CD4-positive, alpha-beta T cell treated with Interleukin-2 at 100 ng/mL for 4 hours (primary cell): ENCODE measurements around the gene MYBBP1A.

ENCODE experiments used
- DNase-seq: peaks from one replicate; pipeline ENCODE4 v3.0.0-alpha.2; 2020; ENCODE audit warnings: low spot score

The MYBBP1A gene

GRCh38 chr17:4536742-4537411, 18.3 kb downstream of the MYBBP1A start:
- no peak for DNase-seq

DNA sequence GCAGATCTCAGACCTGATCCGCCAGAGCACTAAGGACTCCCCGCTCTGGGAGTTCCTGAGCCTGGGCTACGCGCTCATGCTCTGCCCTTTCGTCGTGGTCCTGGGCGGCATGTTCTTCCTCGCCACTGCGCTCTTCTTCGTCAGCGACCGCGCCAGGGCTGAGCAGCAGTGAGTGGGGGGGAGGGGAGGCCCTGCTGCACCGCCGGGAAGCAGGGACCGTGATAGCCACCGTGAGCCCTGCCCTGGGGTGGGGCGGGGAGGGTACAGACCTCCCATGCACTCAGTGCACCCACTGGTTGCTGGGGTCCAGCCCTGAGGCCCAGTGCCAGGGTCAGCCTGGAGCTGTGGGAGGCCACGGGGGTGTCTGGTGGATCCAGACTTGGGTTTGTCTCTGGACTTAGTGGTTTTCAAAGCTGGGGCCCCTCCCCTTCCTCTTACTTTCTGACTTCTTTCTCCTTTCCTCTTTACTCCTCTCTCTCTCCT, 18.9 kb downstream of the MYBBP1A start:
- no peak for DNase-seq

- DNase-seq, result no peak
Measured at GRCh38 chr17:4535667-4536258, 19.4 kb downstream of the MYBBP1A start.

DNA sequence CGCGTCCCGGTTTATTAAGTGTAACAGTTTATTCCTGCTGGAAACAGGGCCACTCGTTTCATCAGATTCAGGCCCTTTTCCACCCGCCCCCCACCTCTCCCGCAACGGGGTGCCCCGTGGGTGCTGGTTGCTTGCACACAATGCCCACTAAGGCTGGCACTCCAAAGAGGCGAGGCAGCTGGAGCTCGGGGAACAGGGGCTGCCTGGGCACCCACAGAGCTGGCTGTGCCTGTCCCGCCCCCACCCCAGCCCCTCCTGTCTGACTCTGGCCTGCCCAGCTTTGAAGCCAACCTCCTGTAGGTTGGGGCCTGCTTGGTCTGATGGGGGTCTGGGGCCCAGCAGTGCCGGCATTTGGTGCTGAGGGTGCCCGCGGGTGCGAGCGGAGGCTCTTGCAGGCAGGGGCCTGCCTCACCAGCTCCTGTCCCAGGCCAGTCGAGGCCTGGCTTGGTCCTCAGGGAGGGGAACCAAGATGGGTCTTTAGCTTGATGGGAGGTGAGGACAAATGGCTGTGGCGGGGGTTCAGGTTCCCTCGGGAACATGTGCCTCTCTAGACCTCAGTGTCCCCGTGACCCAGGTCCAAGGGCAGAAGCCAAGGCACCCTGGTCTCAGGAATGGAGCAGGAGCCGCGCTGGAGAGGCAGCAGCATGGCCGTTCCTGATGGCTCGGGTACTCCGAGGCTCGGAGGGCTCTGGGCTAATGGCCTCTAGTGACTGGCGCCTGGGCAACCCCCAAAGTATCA, 20.1 kb downstream of the MYBBP1A start:
- no peak for DNase-seq

DNA sequence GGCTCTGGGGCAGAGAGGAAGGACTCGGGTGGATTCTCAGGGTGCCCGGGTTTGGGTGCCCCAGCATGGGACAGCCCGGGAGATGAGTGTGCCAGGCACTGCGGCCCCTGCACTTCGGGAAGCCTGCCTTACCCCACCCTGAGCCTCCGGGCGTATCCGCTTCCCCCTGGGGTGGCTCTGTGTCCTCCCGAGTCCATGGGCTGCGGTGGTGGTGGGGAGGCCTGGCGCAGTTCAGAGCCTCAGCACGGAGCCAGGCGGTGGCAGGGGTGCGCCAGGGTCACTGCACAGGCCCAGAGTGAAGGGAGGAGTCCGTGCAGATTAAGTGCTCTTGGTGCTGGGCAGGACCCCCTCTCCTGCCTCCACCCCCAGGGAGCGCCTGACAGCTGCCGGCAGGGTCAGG, 20.7 kb downstream of the MYBBP1A start:
- no peak for DNase-seq

DNA sequence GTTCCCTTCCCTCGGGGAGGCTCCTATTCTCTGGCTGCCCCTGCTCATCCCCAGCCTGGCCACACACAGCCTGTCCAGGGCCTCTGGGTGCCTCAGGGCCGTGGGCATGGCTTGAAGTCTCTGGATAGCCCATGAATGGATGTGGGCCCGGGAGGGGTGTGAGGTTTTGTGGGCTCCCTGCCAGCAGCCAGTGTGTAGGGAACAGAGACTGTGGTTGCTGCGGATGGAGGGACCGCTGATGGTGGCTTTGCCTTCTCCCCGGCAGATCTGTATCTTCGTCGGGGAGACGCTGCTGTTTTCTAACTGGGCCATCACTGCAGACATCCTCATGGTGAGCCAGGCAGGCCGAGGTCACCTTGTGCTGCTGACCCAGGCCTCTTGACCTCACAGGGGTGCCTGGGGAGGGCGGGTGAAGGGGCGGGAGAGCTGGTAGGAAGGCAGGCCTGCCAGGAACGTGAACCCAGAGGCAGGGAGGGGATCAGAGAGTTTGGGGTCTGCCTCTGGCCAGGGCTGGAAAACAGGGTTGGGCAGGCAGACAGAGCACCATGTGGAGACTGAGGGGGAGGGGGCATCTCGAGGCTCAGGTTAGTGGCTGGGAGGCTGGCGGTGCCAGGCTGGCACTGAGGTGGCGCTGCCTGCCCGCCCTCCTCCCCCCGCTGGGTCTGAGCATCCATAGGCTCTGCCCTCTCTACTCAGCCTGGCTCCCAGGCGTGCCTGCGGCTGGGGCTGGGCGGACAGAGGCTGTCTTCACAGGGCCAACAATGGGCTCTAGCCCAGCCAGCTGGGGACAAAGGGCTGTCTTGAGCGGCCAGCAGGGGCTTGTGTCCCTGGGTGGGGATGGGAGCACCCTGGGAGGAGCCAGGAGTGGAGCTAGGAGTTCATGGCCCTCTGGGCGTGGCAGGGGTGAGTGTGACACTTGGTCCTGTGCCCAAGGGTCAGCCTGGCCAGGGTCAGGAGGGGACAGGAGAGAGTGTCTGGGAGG, 21.4 kb downstream of the MYBBP1A start:
- DNase-seq, result no peak

DNA sequence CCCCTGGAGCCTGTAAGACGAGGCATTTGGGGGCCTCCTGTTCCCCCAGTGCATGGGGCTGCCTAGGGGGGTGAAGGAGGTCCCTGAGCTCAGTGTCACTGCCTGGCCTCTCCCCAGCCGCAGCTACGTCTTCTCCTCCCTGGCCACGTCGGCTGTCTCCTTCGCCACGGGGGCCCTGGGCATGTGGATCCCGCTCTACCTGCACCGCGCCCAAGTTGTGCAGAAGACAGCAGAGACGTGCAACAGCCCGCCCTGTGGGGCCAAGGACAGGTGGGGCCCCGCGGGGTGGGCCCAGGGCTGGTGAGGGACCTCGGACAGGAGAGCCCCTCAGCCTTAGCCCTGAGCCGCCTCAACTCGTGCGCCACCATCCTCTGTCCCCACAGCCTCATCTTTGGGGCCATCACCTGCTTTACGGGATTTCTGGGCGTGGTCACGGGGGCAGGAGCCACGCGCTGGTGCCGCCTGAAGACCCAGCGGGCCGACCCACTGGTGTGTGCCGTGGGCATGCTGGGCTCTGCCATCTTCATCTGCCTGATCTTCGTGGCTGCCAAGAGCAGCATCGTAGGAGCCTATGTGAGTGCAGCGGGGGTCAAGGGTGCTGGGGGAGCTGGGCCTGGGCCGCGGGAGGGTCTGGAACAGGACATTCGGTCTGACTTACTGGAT, 22.2 kb downstream of the MYBBP1A start:
- DNase-seq, result no peak

GRCh38 chr17:4531988-4532736, 23.0 kb downstream of the MYBBP1A start:
- no peak for DNase-seq

DNA sequence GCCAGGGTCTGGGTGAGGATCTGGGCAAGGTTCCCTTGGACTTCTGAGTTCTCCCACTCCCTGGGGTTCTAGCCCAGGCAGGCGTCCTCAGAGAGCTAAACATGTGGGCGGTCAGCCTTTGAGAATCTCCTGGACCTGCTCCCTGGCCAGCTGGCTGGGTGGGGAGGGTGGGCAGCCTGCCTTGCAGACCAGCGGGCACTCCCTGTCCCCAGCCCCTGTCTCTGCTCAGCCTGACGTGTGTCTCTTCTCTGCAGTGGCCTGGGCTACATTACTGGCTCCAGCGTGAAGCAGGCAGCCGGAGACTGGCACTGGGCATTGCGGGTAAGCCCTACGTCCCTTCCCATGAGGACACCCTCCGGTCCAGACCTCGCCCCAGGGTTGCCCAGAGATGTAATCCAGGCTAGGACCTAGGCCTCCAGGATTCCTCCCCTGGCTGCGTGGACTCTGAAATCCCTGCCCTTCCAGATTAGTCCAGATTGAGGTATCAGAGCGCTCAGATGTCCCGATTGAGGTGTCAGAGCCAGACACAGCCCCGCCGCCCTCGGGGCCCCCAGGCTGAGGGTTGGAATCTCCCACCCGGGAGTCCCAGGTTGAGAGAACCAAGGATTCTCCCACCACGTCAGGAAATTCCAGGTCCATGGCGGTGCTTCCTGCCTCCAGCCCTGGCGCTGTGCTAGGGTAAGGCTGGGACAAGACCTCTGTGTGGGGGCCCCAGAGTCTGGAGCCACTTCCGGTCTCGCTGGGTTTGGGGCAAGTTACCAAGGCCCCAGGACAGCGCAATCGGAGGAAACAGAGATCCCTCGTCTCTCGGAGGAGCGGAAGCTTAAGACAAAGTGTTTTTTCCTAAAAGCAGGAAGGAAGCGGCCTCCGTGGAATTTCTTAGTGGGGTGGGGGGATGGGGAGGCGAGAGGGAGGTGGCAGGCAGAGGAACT, 24.1 kb downstream of the MYBBP1A start:
- no peak for DNase-seq

DNA sequence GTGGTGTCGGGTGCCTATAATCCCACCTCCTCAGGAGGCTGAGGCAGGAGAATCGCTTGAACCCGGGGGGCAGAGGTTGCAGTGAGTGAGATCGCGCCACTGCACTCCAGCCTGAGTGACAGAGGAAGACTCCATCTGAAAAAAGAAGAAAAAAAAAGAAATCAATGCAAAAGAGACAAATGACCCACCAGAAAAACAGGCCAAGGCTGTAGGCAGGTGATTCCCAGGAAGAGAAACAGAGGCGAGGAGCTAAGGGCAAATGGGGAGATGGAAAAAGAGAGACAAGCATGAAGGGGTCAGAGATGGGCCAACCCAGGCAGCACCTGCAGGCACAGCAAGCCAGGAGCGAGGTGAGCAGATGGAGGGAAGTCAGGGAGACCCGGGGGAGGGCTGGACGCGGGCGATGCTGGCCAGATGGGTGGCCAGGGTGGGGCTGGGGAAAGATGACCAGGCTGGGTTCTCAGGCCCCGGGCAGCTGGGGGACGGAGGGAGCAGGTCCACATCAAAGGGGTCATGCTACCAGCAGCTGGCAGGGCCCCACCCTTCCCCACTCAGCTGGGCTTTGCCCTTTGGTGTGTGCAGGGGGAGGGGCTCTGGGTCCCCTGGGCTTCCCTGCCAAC, 25.5 kb downstream of the MYBBP1A start:
- no peak for DNase-seq

DNA sequence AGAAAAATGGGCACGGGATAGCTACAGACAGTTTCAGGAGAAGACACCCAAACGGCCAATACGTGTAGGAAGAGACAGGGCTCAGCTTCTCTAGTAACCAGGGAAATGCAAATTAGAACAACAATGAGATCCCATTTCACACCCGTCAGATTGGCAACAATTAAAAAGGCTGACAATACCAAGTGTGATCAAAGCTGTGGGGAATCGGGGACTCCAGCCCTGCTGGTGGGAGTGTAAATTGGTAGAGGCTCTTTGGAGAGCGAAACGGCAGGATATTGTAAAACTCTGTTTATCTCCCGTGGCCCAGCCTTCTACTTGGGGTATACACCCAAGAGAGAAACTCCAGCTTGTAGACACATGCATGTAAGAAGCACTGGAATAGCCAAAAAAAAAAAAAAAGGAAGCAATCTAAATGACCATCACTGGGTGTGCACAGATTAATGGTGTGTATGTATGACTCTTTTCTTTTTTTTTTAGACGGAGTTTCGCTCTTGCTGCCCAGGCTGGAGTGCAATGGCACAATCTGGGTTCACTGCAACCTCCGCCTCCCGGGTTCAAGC, 27.5 kb downstream of the MYBBP1A start:
- DNase-seq, result no peak

DNA sequence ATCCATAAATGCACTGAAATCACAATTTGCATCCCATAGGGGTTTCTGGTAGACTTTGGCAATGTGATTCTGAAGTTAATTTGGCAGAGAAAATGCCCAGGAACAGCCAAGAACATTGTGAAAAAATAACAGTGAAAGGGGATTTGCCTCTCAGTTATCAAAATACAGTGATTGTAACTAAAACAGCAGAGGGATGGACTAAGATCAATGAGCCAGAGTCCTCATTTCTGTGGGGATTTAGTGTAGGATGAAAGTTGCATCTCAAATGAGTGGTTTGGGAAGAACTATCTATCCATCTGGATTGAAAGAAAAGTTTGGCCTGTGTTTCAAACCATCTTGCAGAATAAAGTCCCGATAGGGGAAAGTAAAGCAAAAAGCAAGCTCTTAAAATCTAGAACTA, 28.1 kb downstream of the MYBBP1A start:
- DNase-seq, result no peak

DNA sequence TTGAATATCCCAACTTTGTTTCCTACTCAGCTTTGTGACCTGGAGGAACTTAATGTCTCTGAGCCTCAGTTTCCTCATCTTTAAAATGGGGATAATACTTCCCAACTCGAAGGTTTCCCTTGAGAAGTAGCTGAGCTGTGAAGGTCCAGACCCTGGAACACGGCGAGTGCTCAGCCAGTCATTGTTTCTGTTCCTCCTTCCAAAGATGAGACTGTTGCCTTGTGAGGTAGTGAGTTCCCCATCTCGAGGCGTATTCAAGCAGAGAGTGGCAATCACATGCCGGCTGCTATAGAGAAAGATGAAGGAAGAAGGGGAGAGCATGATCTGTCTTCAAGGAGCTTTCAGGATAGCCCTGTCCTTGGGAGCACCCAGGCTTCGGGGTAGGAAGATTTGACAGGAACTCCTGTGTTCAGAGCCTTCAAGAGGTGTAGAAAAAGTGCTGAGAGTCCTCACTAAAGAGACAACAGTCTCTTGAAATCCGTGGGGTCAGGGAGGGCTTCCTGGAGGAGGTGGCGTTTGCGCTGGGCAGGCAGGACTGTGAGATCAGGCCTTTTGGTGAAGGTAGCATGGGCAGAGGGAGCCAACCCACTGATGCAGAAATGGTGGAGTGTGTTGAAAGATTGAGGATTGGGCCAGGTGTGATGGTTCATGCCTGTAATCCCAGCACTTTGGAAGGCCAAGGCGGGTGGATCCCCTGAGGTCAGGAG, 29.3 kb downstream of the MYBBP1A start:
- DNase-seq, result no peak

- DNase-seq, result no peak
Measured at GRCh38 chr17:4523946-4524345, 31.2 kb downstream of the MYBBP1A start.

DNA sequence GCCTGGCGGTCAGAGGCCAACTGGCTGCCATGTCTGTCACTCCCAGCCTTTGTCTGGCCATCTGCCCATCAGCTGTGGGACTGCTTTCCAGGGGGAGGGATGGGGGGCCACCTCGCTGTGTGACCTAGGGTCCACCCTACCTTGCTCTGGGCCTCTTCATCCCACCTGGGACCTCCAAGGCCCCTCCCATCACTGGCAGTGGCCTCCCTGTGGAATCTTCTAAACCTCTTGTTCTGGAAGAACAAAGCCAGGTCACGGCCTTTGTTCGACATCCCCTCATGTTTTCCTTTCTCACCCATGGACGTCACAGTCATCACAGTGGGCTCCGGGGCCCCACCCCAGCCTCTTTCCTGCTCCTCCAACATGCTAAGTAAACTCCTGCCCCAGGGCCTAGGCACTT, 32.5 kb downstream of the MYBBP1A start:
- no peak for DNase-seq

- DNase-seq, result no peak
Measured at GRCh38 chr17:4520894-4521600, 34.1 kb downstream of the MYBBP1A start.

DNA sequence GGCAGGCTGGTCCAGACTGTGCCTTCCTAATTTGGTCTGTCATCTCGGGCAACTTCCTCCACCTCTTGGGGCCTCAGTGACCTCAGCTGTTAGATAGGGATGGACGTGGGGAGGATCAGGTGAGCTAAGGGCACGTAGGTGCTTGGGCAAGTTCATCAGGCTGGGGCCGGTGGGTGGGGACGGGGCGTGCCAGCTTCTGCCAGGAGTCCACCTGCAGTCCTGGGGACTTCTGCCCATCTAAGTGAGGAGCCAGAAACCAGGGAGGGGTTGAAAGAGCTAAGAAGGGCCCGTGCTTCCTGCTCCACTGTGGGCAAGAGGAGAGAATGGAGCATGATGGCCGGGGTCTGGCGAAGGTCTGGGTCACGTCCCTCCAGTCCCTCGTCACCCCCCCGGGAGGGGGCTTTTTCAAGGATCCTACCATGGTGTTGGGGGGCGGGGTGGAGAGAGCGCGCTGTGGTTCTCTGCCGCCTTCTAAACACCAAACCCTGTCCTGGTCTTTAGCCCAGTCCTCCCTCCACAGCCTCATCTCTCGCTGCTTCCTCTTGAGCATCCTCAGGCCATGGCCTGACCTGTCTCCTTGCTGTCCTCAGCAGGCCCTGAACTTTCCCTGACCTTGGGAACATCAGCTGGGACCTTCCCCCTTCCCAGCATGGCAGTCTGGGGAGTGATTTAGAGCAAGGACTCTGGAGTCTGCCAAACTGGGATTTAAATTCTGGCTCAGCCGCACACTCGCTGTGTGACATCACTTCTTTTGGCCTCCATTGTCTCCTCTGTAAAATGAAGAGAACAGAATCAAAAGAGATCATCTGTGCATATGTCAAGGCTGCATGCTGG, 34.9 kb downstream of the MYBBP1A start:
- no peak for DNase-seq
